ENCODE data around the gene UBXN10. TPM values are rescaled to one million over a fixed set of nuclear protein-coding genes. Genes with fewer than 3 reads are reported as not detected.

Gene UBXN10
- total RNA-seq, 4 donors from 2014 or later, result 0.94 to 5.7 (median 2.2) TPM

GRCh38 chr1:20202166-20202565 lies 16.3 kb downstream of the UBXN10 start:
- Histone ChIP-seq H3K36me3 (no peaks in the 10 kb centered on the region), H3K27ac (no peak overlapping the region), H3K4me3 (no peak overlapping the region), H3K27me3 (no peaks in the 10 kb centered on the region), H3K4me1 (no peaks in the 10 kb centered on the region), H3K9me3 (no peaks in the 10 kb centered on the region)
- DNase-seq, result no peak
- TF ChIP-seq POLR2A (IDR thresholded peaks at IDR 0.05), result no peak
- TF ChIP-seq, protein P1, sequence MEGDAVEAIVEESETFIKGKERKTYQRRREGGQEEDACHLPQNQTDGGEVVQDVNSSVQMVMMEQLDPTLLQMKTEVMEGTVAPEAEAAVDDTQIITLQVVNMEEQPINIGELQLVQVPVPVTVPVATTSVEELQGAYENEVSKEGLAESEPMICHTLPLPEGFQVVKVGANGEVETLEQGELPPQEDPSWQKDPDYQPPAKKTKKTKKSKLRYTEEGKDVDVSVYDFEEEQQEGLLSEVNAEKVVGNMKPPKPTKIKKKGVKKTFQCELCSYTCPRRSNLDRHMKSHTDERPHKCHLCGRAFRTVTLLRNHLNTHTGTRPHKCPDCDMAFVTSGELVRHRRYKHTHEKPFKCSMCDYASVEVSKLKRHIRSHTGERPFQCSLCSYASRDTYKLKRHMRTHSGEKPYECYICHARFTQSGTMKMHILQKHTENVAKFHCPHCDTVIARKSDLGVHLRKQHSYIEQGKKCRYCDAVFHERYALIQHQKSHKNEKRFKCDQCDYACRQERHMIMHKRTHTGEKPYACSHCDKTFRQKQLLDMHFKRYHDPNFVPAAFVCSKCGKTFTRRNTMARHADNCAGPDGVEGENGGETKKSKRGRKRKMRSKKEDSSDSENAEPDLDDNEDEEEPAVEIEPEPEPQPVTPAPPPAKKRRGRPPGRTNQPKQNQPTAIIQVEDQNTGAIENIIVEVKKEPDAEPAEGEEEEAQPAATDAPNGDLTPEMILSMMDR (IDR thresholded peaks at IDR 0.05), result no peak

DNA sequence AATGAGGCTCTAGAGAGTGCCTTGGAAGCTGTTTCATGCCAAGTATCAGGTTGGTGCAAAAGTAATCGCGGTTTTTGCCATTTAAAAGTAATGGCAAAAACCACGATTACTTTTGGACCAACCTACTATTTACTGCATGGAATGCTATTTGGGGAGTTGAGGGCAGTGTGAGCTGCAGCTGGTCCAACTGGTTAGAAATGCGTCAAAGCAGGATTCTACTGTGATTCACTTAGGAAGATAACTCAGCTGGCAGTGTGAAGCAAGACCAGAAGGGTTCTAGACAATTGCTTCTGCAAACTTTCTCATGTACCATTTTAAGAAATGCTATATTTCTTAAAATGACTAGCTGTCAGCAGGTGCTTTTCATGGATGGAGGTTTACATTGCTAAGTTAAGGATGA lies 21.6 kb downstream of the UBXN10 start:
- no peaks in the 10 kb centered on the region for H3K9me3 ChIP-seq
- no peak overlapping the region for H3K4me3 ChIP-seq
- no peaks in the 10 kb centered on the region for H3K27me3 ChIP-seq
- TF ChIP-seq, protein P1 (IDR thresholded peaks at IDR 0.05), result no peak
- no peak for TF ChIP-seq POLR2A (IDR thresholded peaks at IDR 0.05)
- no peak overlapping the region for H3K27ac ChIP-seq
- no peaks in the 10 kb centered on the region for H3K36me3 ChIP-seq
- no peak for DNase-seq
- H3K4me1 ChIP-seq, result peaks cover 0 to 14% (median 3%) of the 10 kb centered on the region in 4 donors

DNA sequence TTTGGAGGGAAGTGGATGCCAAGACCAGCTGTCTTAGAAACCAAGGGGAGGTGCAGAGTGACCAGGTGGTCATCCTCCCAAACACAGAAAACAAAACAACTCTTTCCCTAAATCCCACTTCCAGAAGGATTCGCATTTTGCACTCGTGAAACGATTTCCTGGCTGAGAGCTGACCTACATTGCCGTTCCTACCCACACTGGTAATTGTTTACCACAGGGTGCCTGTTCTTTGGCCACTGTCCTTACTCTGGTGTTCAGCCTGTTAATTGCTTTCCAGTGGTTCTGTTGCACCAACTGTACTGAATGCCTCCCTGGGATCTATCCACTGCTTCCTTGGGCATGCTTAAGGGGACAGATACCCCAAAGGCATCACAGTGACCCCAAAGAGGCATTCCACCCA lies 23.6 kb downstream of the UBXN10 start:
- Histone ChIP-seq H3K4me3 (no peak overlapping the region), H3K27me3 (no peaks in the 10 kb centered on the region), H3K4me1 (peaks cover 0 to 22% (median 7%) of the 10 kb centered on the region in 4 donors), H3K27ac (no peak overlapping the region), H3K9me3 (no peaks in the 10 kb centered on the region), H3K36me3 (no peaks in the 10 kb centered on the region)
- DNase-seq, result no peak
- no peak for TF ChIP-seq POLR2A (IDR thresholded peaks at IDR 0.05)
- TF ChIP-seq, protein P1 (IDR thresholded peaks at IDR 0.05), result no peak

DNA sequence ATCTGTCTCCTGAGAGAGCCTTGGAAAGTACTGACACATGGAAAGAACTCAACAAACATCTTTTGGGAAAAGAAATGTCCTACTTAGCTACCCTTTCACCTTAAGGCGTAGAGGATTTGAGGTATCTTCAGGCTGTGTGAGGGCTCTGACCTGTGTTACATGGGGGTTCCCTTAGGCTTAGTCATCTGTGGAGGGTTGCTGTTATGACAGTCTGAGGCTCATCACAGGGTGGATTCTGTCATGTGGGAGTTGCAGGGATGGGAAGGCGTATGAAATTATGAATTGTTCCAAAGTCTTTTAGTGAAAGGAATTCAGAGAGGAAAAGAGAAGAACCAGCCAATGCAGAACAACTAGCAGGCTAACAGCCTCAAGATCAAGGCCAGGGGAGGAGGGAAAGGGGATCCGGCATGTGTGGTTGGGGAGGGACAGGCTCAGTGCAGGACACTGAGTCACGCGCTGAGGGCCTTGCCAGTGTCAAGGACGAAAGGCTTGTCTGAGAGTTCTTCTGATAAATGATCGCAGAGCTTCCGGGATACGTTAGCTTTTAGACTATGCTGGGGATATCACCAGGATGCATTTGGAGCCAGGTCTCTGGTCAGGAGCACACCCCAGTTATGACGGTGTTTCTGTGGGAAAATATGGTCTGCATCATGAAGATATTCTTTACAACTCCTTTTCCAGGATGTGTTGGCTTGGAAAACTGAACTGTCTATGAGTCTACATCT lies 25.0 kb downstream of the UBXN10 start:
- Histone ChIP-seq H3K9me3 (no peaks in the 10 kb centered on the region), H3K36me3 (no peaks in the 10 kb centered on the region), H3K27me3 (no peaks in the 10 kb centered on the region), H3K27ac (peak overlapping the region in 1 of 4 donors; percentile 26), H3K4me1 (peaks cover 0 to 22% (median 7%) of the 10 kb centered on the region in 4 donors), H3K4me3 (no peak overlapping the region)
- TF ChIP-seq, protein P1 (IDR thresholded peaks at IDR 0.05), result no peak
- TF ChIP-seq POLR2A (IDR thresholded peaks at IDR 0.05), result no peak
- DNase-seq, result no peak

- Histone ChIP-seq H3K27ac (peak overlapping the region in 1 of 4 donors; percentile 26), H3K36me3 (no peaks in the 10 kb centered on the region), H3K4me3 (no peak overlapping the region), H3K27me3 (no peaks in the 10 kb centered on the region), H3K9me3 (no peaks in the 10 kb centered on the region), H3K4me1 (peaks cover 0 to 22% (median 7%) of the 10 kb centered on the region in 4 donors)
- peak in 1 of 3 donors; percentile 57 for DNase-seq
- TF ChIP-seq POLR2A (IDR thresholded peaks at IDR 0.05), result no peak
- TF ChIP-seq, protein P1 (IDR thresholded peaks at IDR 0.05), result no peak
Observed at GRCh38 chr1:20211511-20211931, 25.6 kb downstream of the UBXN10 start.
